Type B pancreatic cell (in vitro differentiated cells): ENCODE measurements around the gene ZFPL1. TPM values are rescaled to one million over a fixed set of nuclear protein-coding genes. Genes with fewer than 3 reads are reported as not detected.

Source experiments
- DNase-seq: peaks from one replicate; pipeline ENCODE4 v3.0.0; 2021; ENCODE audit warnings: mixed read lengths; ENCODE audit not compliant: unreplicated experiment; ENCODE audit errors: extremely low spot score
- H3K27ac Mint-ChIP-seq: 2 replicates; pipeline ENCODE4 v1.8.0; 2021; ENCODE audit warnings: mild to moderate bottlenecking, mixed read lengths
- H3K27me3 Mint-ChIP-seq: 2 replicates; pipeline ENCODE4 v1.8.0; 2021; ENCODE audit warnings: mixed read lengths
- H3K36me3 Mint-ChIP-seq: 2 replicates; pipeline ENCODE4 v1.8.0; 2021; ENCODE audit warnings: mixed read lengths
- H3K4me1 Mint-ChIP-seq: one replicate; pipeline ENCODE4 v1.8.0; 2021; ENCODE audit warnings: mixed read lengths; ENCODE audit not compliant: unreplicated experiment
- H3K4me3 Mint-ChIP-seq: 2 replicates; pipeline ENCODE4 v1.8.0; 2021; ENCODE audit warnings: mild to moderate bottlenecking, mixed read lengths
- H3K9me3 Mint-ChIP-seq: 2 replicates; pipeline ENCODE4 v1.8.0; 2021; ENCODE audit warnings: mixed read lengths
- CTCF ChIP-seq: fragments of 200-600 bp; sonication (generic); conservative IDR thresholded peaks from 2 replicates; pipeline ENCODE4 v1.5.0; 2021; ENCODE audit warnings: antibody characterized with exemption, mild to moderate bottlenecking
- total RNA-seq: library from RNA; stranded (reverse); gene quantifications from 2 replicates; pipeline ENCODE4 v1.2.1, GENCODE V29; 2021; ENCODE audit warnings: low replicate concordance

The ZFPL1 gene
- total RNA-seq, 1 donor from 2014 or later: 35.9 TPM

- no peaks in the 10 kb centered on the region for H3K4me1 Mint-ChIP-seq
- H3K27ac Mint-ChIP-seq: no peak overlapping the region
- H3K4me3 Mint-ChIP-seq: no peak overlapping the region
- H3K9me3 Mint-ChIP-seq: no peaks in the 10 kb centered on the region
- DNase-seq: no peak
- TF ChIP-seq CTCF: no peak
- peaks cover 5% of the 10 kb centered on the region for H3K27me3 Mint-ChIP-seq
- H3K36me3 Mint-ChIP-seq: no peaks in the 10 kb centered on the region
These were observed 26.5 kb upstream of the ZFPL1 start for GRCh38 chr11:65057526-65057925.

GRCh38 chr11:65058012-65058411, 26.0 kb upstream of the ZFPL1 start:
- H3K9me3 Mint-ChIP-seq: no peaks in the 10 kb centered on the region
- no peaks in the 10 kb centered on the region for H3K4me1 Mint-ChIP-seq
- TF ChIP-seq CTCF: no peak

GRCh38 chr11:65058419-65059054, 25.5 kb upstream of the ZFPL1 start, which contains the start of gene NAALADL1:
Gene NAALADL1, minus strand, starts transcription at chr11:65058553. Its CDS starts 32 bp downstream, at chr11:65058521.
- Mint-ChIP-seq H3K27me3 (peaks cover 5% of the 10 kb centered on the region), H3K27ac (no peak within 1 kb of the TSS), H3K36me3 (no peaks in the 10 kb centered on the region), H3K4me1 (no peaks in the 10 kb centered on the region), H3K4me3 (no peak within 1 kb of the TSS), H3K9me3 (no peaks in the 10 kb centered on the region)
- no peak for TF ChIP-seq CTCF
- no peak for DNase-seq

More at GRCh38 chr11:65058012-65058411, 26.0 kb upstream of the ZFPL1 start:
- Mint-ChIP-seq H3K4me3 (no peak overlapping the region), H3K27me3 (peaks cover 5% of the 10 kb centered on the region), H3K36me3 (no peaks in the 10 kb centered on the region), H3K27ac (no peak overlapping the region)
- no peak for DNase-seq

- Mint-ChIP-seq H3K36me3 (no peaks in the 10 kb centered on the region), H3K27me3 (no peaks in the 10 kb centered on the region), H3K9me3 (no peaks in the 10 kb centered on the region), H3K4me3 (no peak overlapping the region), H3K27ac (no peak overlapping the region), H3K4me1 (no peaks in the 10 kb centered on the region)
- no peak for DNase-seq
- no peak for TF ChIP-seq CTCF
These were observed 24.5 kb upstream of the ZFPL1 start for GRCh38 chr11:65059523-65059922.

GRCh38 chr11:65059959-65060824, 23.8 kb upstream of the ZFPL1 start:
- TF ChIP-seq CTCF: no peak
- Mint-ChIP-seq H3K4me1 (no peaks in the 10 kb centered on the region), H3K27ac (no peak overlapping the region), H3K27me3 (no peaks in the 10 kb centered on the region), H3K9me3 (no peaks in the 10 kb centered on the region), H3K4me3 (no peak overlapping the region), H3K36me3 (no peaks in the 10 kb centered on the region)
- DNase-seq: no peak
